Measurements from ENCODE around the gene TMPRSS4.

TMPRSS4 gene

GRCh38 chr11:118068945-118069612 is 7.8 kb upstream of the TMPRSS4 start:
- no peaks in the 10 kb centered on the region for H4K20me1 ChIP-seq (ENCODE audit: insufficient read depth, low read length, poor library complexity, severe bottlenecking)
- no peak for TF ChIP-seq EZH2phosphoT487 (IDR thresholded peaks at IDR 0.05; ENCODE audit: borderline replicate concordance)
- no peak for TF ChIP-seq CTCF (conservative IDR thresholded peaks at IDR 0.05; ENCODE audit: low read length)
- no peaks in the 10 kb centered on the region for H3K9me3 ChIP-seq (ENCODE audit: insufficient read depth, low read depth, low read length)
- no peak overlapping the region for H3K4me3 ChIP-seq (ENCODE audit: low read length, poor library complexity, severe bottlenecking)
- no peaks in the 10 kb centered on the region for H3F3A ChIP-seq (ENCODE audit: low read depth)
- H3K4me2 ChIP-seq (ENCODE audit: low read depth, low read length, poor library complexity, severe bottlenecking): no peak overlapping the region
- H3K9ac ChIP-seq (ENCODE audit: low read depth, low read length, poor library complexity, severe bottlenecking): no peak overlapping the region
- no peaks in the 10 kb centered on the region for H3K9me2 ChIP-seq (replicated peaks; ENCODE audit: low read depth, low read length)
- no peak overlapping the region for H2AFZ ChIP-seq (ENCODE audit: low read length)
- H3K4me1 ChIP-seq (ENCODE audit: insufficient read depth, low read length, poor library complexity, severe bottlenecking): peaks cover 3% of the 10 kb centered on the region
- no peaks in the 10 kb centered on the region for H3K36me3 ChIP-seq (ENCODE audit: insufficient read depth, low read length)
- H3K27me3 ChIP-seq (ENCODE audit: insufficient read depth, low read length, poor library complexity, severe bottlenecking): no peaks in the 10 kb centered on the region
- no peaks in the 10 kb centered on the region for H3K79me2 ChIP-seq (ENCODE audit: insufficient read depth, low read length)

GRCh38 chr11:118071416-118072030 is 5.4 kb upstream of the TMPRSS4 start:
- no peaks in the 10 kb centered on the region for H3K9me2 ChIP-seq (replicated peaks; ENCODE audit: low read depth, low read length)
- no peaks in the 10 kb centered on the region for H3K27me3 ChIP-seq (ENCODE audit: insufficient read depth, low read length, poor library complexity, severe bottlenecking)
- TF ChIP-seq CTCF (conservative IDR thresholded peaks at IDR 0.05; ENCODE audit: low read length) (no peak), EZH2phosphoT487 (IDR thresholded peaks at IDR 0.05; ENCODE audit: borderline replicate concordance) (no peak)
- H4K20me1 ChIP-seq (ENCODE audit: insufficient read depth, low read length, poor library complexity, severe bottlenecking): no peaks in the 10 kb centered on the region
- H3K9me3 ChIP-seq (ENCODE audit: insufficient read depth, low read depth, low read length): no peaks in the 10 kb centered on the region
- H3K4me1 ChIP-seq (ENCODE audit: insufficient read depth, low read length, poor library complexity, severe bottlenecking): peaks cover 3% of the 10 kb centered on the region
- no peaks in the 10 kb centered on the region for H3F3A ChIP-seq (ENCODE audit: low read depth)
- H3K79me2 ChIP-seq (ENCODE audit: insufficient read depth, low read length): no peaks in the 10 kb centered on the region
- no peak overlapping the region for H3K9ac ChIP-seq (ENCODE audit: low read depth, low read length, poor library complexity, severe bottlenecking)
- H3K36me3 ChIP-seq (ENCODE audit: insufficient read depth, low read length): no peaks in the 10 kb centered on the region
- no peak overlapping the region for H2AFZ ChIP-seq (ENCODE audit: low read length)
- H3K4me2 ChIP-seq (ENCODE audit: low read depth, low read length, poor library complexity, severe bottlenecking): no peak overlapping the region
- H3K4me3 ChIP-seq (ENCODE audit: low read length, poor library complexity, severe bottlenecking): no peak overlapping the region

GRCh38 chr11:118073554-118073953 is 3.3 kb upstream of the TMPRSS4 start:
- no peak overlapping the region for H3K4me2 ChIP-seq (ENCODE audit: low read depth, low read length, poor library complexity, severe bottlenecking)
- no peaks in the 10 kb centered on the region for H3K36me3 ChIP-seq (ENCODE audit: insufficient read depth, low read length)
- TF ChIP-seq CTCF (conservative IDR thresholded peaks at IDR 0.05; ENCODE audit: low read length) (no peak), EZH2phosphoT487 (IDR thresholded peaks at IDR 0.05; ENCODE audit: borderline replicate concordance) (no peak)
- no peak overlapping the region for H3K9ac ChIP-seq (ENCODE audit: low read depth, low read length, poor library complexity, severe bottlenecking)
- peaks cover 3% of the 10 kb centered on the region for H3K4me1 ChIP-seq (ENCODE audit: insufficient read depth, low read length, poor library complexity, severe bottlenecking)
- no peak overlapping the region for H3K4me3 ChIP-seq (ENCODE audit: low read length, poor library complexity, severe bottlenecking)
- H3K9me2 ChIP-seq (replicated peaks; ENCODE audit: low read depth, low read length): no peaks in the 10 kb centered on the region
- no peaks in the 10 kb centered on the region for H3K79me2 ChIP-seq (ENCODE audit: insufficient read depth, low read length)
- H3K9me3 ChIP-seq (ENCODE audit: insufficient read depth, low read depth, low read length): no peaks in the 10 kb centered on the region
- H2AFZ ChIP-seq (ENCODE audit: low read length): no peak overlapping the region
- H4K20me1 ChIP-seq (ENCODE audit: insufficient read depth, low read length, poor library complexity, severe bottlenecking): no peaks in the 10 kb centered on the region
- no peaks in the 10 kb centered on the region for H3K27me3 ChIP-seq (ENCODE audit: insufficient read depth, low read length, poor library complexity, severe bottlenecking)
- no peaks in the 10 kb centered on the region for H3F3A ChIP-seq (ENCODE audit: low read depth)
